Stimulated activated CD8-positive, alpha-beta memory T cell treated with anti-CD3 and anti-CD28 coated beads, Interleukin-7, amount 100 ng/mL, for 1 hour (primary cell): ENCODE data around the gene PAM.
"Not testable (repeated sequence)": the region's sequence is repeated elsewhere in the genome, so short reads cannot be mapped to it uniquely, and the experiment has no call there.

Source experiments
- DNase-seq, 2 donors: peaks; one replicate each; pipeline ENCODE4 v3.0.0-alpha.2; 2020; ENCODE audit warnings: low read depth in 2 of 2

PAM gene

DNA sequence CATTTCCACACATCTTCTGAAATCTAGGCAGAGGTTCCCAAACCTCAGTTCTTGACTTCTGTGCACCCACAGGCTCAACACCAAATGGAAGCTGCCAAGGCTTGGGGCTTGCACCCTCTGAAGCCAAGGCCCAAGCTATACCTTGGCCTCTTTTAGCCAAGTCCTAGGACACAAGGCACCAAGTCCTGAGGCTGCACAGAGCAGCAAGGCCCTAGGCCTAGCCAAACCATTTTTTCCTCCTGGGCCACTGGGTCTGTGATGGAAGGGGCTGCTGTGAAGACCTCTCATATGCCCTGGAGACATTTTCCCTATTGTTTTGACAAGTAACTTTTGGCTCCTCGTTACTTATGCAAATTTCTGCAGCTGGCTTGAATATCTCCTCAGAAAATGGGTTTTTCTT is 244.5 kb downstream of the PAM start:
- DNase-seq: not testable (repeated sequence)

GRCh38 chr5:103000089-103000488 is 245.0 kb downstream of the PAM start:
- DNase-seq: no peak

- DNase-seq: no peak
These were observed 248.8 kb downstream of the PAM start for GRCh38 chr5:103003872-103004271.

DNA sequence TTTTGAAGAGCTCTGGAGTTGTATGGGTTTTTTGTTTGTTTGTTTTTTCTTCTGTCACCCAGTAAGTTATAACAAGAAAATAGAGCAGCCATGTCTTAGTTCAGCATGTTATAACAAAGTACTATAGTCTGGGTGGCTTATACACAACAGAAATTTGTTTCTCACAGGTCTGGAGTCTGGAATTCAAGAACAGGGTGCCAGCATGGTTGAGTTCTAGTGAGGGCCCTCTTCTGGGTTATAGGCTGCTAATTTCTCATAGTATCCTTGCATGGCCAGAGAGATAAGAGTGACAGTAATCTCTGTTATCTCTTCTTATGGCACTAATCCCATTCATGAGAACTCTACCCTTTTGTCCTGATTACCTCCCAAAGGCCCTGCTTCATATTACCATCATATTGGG is 250.2 kb downstream of the PAM start:
- DNase-seq: no peak

DNA sequence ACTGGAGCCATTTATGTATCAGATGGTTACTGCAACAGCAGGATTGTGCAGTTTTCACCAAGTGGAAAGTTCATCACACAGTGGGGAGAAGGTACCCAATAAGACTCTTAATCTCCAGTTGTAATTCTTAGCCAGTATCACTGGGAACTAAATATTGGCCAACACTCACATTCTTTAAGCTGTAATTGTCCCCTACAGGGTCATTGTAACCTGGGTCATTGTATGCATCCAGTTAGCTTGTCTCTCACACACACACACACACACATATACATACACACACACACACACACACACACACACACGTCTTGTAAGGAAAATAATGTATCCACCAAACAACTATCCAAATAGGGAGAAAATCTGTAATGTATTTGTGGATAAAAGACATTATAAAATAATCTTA is 251.8 kb downstream of the PAM start:
- DNase-seq: no peak

- DNase-seq: no peak
These were observed 255.1 kb downstream of the PAM start for GRCh38 chr5:103010168-103010567.

DNA sequence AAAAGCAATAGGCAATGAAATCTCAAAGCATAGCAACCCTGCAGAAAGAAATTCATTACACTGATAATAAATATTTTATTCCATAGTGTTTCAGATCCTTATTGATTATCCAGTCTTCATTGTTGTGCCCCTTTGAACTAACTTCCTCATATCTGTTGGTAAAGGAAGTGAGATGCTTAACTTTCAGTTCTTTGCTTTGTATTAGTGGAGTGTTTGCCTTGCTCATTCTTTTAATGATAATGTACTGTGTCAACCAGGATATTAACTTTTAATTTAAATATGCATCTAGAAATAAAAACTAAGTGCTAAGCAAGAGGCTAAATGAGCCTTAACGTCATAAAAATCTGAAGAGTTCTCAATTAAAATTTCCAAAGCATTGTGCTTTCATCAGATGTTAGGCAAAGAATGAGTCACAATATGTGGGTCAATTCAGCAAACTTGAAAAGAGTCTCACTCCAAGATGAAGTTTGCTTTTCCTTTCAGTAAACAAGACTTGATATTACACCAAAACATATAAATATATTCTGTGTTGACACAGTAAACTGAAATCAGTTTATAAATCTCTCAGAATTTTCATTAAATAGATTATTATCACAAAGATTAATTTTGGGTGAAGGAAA is 258.9 kb downstream of the PAM start:
- DNase-seq: no peak

DNA sequence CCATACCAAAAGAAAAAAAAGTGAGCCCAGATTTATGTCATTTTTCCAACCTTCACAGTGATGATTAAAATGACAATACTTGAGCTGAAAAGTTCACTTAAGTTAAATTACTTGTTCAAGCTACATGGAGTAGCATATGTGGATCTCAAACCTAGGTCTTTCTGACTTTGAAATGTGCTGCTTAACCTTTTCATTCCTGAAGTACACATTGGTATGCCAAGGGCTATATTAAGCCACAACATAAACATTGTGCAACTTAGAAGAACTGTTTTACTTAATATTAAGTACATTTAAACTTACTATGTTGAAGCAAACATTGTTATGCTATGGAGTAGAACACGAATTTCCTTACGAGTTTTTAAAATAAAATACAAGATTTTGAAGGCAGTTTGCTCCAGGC is 259.9 kb downstream of the PAM start:
- no peak for DNase-seq

DNA sequence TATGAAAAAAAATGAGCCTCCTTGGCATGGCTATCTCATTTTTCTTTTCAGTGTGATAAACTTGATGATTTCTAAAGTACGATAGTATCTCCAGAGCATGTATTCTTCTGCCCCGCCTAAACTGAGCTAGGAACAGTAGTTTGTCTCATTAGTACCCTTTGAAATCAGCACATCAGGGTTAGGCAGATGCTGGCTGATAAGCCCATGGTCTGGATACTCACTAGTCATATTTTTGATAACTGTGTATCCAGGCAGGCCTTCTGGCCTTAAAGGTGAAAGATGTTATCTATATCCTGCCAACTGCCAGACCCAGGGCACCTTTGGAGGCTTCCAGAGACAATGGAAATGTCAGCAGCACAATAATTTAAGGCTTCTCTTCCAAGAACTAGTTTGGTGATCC is 261.1 kb downstream of the PAM start:
- no peak for DNase-seq

- DNase-seq: no peak
These were observed 264.7 kb downstream of the PAM start for GRCh38 chr5:103019804-103020203.

- DNase-seq: no peak
These were observed 266.2 kb downstream of the PAM start for GRCh38 chr5:103021314-103021713.

- DNase-seq: no peak
These were observed 272.2 kb downstream of the PAM start for GRCh38 chr5:103027267-103027666.

DNA sequence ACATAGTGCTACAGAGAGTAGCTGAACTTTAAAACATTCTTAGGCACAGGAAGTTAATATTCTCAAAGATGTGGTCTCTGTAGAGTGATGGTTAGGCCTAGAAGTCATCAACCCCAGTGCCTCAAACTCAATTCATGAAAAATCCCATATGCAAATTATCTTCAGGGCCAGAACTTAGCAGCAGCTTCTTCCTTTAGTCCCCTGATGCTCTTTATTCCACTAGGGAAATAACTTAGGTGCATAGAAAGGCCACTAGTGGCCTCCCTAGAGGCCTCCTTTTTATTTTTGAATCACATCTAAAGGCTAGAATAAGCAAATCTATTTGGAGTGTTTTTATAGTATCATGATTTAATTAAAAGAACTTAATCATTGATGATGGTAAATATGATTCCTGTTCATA is 276.5 kb downstream of the PAM start:
- DNase-seq: no peak

DNA sequence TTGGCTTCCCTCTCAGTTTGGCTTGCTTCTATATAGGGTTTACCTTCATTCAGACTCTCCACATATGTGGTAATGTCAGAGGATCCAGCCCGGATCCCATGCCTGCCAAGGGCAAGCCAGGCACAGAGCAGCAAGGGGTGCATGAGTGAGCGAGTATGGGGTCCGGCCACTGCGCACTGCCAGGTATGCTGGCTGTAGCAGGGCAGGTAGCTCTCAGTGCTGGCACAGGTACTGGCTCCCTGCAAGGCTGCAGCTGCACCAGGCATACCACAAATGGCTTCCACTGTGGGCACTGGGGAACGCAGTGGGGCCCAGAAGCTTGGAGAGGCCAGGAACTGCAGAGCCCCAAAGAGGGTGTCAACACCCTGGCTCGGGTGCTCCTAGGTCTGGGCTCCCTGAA is 278.6 kb downstream of the PAM start:
- DNase-seq: no peak

- no peak for DNase-seq
These were observed 279.7 kb downstream of the PAM start for GRCh38 chr5:103034662-103035392.

GRCh38 chr5:103035701-103036100 is 280.6 kb downstream of the PAM start:
- DNase-seq: no peak

GRCh38 chr5:103036601-103037000 is 281.5 kb downstream of the PAM start:
- DNase-seq: no peak

DNA sequence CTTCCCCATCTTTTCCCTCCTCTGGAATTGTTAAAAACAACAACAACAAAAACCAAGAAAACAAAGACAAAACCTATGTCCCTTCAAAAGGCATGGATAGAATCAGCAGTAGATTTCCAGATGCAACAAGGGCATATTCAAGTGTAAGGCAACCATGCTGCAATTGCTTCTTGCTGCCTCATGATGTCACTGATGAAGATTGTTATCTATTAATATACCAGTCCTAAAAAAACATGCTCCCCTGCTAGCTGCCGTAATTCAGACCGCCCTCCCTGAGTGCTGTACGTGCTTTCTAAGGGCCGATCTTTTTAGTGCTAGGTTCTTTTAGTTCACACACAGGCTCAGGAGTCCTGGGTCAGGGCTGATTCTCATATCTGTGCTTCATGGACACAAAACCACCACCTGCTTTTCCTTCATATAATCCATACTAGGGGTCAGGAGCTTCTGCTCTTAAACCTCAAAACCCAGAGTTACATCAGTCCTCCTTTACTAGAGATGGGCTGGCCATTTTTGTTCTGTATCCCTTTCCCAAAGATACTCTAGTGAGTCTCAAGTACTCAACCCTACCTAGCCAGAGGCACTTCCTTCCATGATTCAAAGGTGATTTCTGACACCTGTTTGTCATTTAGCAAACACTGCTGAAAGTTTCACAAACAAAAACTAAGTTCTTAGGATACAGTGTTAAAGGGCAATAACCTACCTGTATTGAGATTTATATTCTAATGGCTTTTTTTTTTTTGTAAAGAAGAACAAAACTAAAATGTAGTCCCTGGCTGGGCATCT is 282.8 kb downstream of the PAM start:
- DNase-seq: no peak

DNA sequence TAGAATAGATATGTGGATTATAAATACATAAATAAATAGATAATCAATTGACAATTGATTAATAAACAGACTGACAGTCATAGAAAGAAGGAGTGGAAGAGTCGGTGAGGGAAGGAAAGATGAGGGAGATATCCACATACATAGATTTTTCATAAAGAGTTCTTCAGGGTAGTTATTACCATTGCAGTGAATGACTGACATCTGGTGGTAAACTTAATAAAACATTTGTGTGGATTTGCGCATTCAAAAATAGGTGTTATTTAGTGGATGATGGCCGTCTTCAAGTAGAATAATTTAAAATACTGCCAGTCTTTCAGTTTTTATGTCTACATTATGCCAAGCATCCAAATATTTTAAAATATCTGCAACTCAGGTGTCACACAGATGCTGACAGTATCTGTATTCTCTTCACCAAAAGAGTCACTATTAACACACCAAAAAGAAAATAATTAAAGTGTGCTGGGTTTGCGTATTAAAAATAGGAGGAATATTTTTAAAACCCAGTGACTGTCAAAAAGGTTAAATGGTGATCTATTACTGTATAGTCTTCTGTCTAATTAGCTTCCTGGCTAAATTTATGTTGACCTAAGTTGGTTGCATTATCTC is 286.1 kb downstream of the PAM start:
- no peak for DNase-seq

DNA sequence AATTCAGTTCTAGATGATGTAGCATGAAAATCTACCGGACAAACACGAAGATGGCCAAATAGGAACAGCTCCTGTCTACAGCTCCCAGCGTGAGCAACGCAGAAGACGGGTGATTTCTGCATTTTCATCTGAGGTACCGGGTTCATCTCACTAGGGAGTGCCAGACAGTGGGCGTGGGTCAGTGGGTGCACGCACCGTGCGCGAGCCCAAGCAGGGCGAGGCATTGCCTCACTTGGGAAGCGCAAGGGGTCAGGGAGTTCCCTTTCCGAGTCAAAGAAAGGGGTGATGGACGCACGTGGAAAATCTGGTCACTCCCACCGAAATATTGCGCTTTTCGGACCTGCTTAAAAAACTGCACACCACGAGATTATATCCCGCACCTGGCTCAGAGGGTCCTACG is 291.6 kb downstream of the PAM start:
- not testable (repeated sequence) for DNase-seq

- no peak for DNase-seq
These were observed 302.4 kb downstream of the PAM start for GRCh38 chr5:103057208-103058130.
